Measurements from ENCODE around the gene KLHL13.

DNA sequence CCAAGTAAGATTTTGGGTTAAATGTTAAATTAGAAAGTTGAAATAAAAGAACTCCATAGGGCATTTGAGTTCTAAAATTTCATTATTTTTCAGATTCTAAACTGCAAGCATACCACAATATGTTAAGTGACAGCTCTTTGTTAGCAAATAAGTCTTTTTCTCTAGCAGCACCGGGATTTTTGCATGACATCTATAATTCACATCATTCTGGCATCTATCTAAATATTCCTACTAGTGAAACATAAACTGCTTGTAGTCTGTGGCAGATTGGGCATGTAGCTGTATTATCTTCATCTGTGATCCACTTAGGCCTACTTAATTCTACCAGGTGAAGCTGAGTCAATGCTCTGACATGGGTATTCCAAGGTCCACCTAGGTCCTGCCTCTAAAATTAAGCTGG, 32.1 kb upstream of the KLHL13 start:
- TF ChIP-seq EZH2 (IDR thresholded peaks at IDR 0.05; ENCODE audit: borderline replicate concordance) (no peak), CTCF (IDR thresholded peaks at IDR 0.05; ENCODE audit: poor library complexity) (no peak), EZH2phosphoT487 (IDR thresholded peaks at IDR 0.05; ENCODE audit: low read depth, severe bottlenecking, unreplicated experiment) (no peak)
